Effector memory CD4-positive, alpha-beta T cell (primary cell): Measurements from ENCODE around the gene HMCES.

ENCODE experiments used
- DNase-seq, 3 donors: peaks; one replicate each; pipeline ENCODE4 v3.0.0-alpha.2; 2020
- H3K27ac ChIP-seq: 2 replicates; pipeline ENCODE4 v1.7.0; 2013; ENCODE audit warnings: mild to moderate bottlenecking, low read length, moderate library complexity; ENCODE audit not compliant: insufficient read depth, poor library complexity, severe bottlenecking
- H3K27me3 ChIP-seq: replicated peaks from 2 replicates; pipeline ENCODE4 v1.7.0; 2013; ENCODE audit warnings: mild to moderate bottlenecking, low read length; ENCODE audit not compliant: insufficient read depth, control insufficient read depth, poor library complexity, severe bottlenecking
- H3K36me3 ChIP-seq: 2 replicates; pipeline ENCODE4 v1.7.0; 2013; ENCODE audit warnings: mild to moderate bottlenecking, low read length, moderate library complexity; ENCODE audit not compliant: control insufficient read depth, insufficient read depth
- H3K4me1 ChIP-seq: 2 replicates; pipeline ENCODE4 v1.7.0; 2013; ENCODE audit warnings: low read length, mild to moderate bottlenecking; ENCODE audit not compliant: control insufficient read depth, insufficient read depth, poor library complexity, severe bottlenecking
- H3K4me3 ChIP-seq: 2 replicates; pipeline ENCODE4 v1.7.0; 2013; ENCODE audit warnings: low read length, low read depth, mild to moderate bottlenecking; ENCODE audit not compliant: insufficient read depth, poor library complexity, severe bottlenecking
- H3K9me3 ChIP-seq: 2 replicates; pipeline ENCODE4 v1.7.0; 2013; ENCODE audit warnings: mild to moderate bottlenecking, low read length, moderate library complexity; ENCODE audit not compliant: control insufficient read depth

Gene HMCES

DNA sequence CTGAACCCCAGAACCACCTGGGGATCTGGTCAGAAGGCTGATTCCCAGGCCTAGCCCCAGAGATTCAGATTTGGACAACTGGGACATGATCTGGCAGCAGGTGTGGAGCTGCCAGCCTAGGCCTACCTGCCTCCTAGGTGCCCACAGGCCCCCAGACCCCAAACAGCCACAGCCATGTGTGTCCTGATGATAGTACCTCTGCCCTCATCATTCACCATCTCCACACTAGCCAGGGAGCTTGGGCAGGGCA lies 34.7 kb downstream of the HMCES start:
- H3K4me1 ChIP-seq: peaks cover 16% of the 10 kb centered on the region
- DNase-seq: no peak
- H3K9me3 ChIP-seq: no peaks in the 10 kb centered on the region
- no peaks in the 10 kb centered on the region for H3K36me3 ChIP-seq
- no peak overlapping the region for H3K4me3 ChIP-seq
- H3K27me3 ChIP-seq: no peaks in the 10 kb centered on the region
- H3K27ac ChIP-seq: peak overlapping the region; percentile 14

DNA sequence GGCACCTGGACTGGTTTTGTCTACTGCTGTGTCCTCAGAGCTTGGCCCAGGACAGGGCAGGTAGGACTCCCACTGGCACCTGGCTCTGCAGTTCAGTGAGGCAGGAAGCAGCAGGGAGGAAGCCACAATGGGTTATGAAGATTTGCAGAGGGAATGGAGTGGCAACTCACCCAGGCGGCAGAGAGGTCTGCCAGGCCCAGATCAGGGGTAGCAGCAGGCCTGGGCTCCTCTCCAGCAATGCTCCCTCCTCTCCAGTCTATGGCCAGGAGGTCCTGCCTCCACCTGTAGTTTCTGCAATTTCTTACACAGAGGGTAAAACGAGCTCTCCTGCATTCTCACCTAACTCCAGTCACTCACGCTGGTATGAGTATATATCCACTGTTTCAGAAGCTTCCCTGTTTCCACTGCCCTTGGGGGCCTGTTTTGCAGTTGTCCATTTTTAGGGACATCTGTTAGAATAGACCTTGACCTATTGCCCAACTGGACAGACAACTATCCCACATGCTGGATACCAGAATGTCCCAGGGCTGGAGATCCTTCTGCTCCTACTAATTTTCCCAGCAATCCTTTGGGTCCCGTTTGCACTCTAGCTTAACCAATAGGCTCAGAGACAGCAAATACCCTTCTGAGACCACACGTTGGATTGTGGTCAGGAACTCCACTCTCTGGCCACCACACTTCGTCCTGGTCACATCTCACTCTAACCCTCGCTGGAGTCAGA lies 35.2 kb downstream of the HMCES start:
- DNase-seq: no peak
- peak overlapping the region; percentile 94 for H3K4me3 ChIP-seq
- no peaks in the 10 kb centered on the region for H3K36me3 ChIP-seq
- no peaks in the 10 kb centered on the region for H3K9me3 ChIP-seq
- no peaks in the 10 kb centered on the region for H3K27me3 ChIP-seq
- peak overlapping the region; percentile 81 for H3K27ac ChIP-seq
- peaks cover 16% of the 10 kb centered on the region for H3K4me1 ChIP-seq

DNA sequence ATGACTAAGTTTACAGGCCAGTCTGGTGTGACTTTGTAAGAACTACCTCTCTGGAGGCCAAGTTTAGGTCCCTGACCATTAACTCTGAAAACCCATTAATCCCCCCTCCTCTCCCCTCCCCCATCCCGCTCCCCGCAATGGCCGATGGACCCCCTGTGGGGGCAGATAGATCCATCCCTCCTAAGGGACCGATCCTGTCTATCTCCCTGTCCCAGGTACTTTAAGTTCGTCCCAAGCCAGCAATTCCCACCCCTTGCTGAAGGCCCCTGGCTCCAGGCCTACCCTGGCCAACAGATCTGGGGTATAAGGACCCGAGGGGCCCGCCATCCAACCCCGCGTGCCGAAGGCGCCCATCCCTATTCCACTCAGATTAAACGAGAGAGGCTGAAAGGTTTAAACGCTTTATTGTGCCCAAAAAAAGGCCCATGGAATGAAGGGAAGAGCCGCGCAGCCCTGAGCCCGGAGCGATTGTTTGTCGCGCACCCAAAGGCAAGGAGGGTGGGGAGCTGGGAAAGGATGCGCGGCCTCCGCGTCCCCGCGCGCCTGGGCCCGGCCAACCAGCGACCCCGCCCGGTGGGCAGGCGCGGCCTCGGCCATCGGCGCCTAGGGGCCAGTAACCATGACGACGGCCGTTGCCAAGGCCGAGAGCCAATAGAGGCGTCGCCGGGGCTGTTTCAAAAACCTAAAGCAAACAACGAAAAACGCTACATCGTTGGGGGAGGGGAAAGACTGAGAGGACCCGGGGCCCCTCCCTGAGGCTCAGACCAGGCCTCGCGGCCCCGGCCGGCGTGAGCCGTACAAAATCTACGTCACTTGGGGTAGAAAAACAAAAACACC lies 35.9 kb downstream of the HMCES start:
- DNase-seq: peak; percentile 19 to 47 (median 30)
- Histone ChIP-seq H3K4me1 (peaks cover 16% of the 10 kb centered on the region), H3K27me3 (no peaks in the 10 kb centered on the region), H3K27ac (peak overlapping the region; percentile 81), H3K36me3 (no peaks in the 10 kb centered on the region), H3K4me3 (peak overlapping the region; percentile 94), H3K9me3 (no peaks in the 10 kb centered on the region)

GRCh38 chr3:129315223-129315997 lies 36.7 kb downstream of the HMCES start:
- peaks cover 16% of the 10 kb centered on the region for H3K4me1 ChIP-seq
- peak overlapping the region; percentile 81 for H3K27ac ChIP-seq
- H3K36me3 ChIP-seq: no peaks in the 10 kb centered on the region
- DNase-seq: no peak
- no peaks in the 10 kb centered on the region for H3K9me3 ChIP-seq
- peak overlapping the region; percentile 94 for H3K4me3 ChIP-seq
- no peaks in the 10 kb centered on the region for H3K27me3 ChIP-seq

- peak overlapping the region; percentile 94 for H3K4me3 ChIP-seq
- H3K36me3 ChIP-seq: no peaks in the 10 kb centered on the region
- peak overlapping the region; percentile 81 for H3K27ac ChIP-seq
- peaks cover 16% of the 10 kb centered on the region for H3K4me1 ChIP-seq
- no peaks in the 10 kb centered on the region for H3K27me3 ChIP-seq
- DNase-seq: no peak
- no peaks in the 10 kb centered on the region for H3K9me3 ChIP-seq
Observed at GRCh38 chr3:129315998-129316247, 37.3 kb downstream of the HMCES start.

DNA sequence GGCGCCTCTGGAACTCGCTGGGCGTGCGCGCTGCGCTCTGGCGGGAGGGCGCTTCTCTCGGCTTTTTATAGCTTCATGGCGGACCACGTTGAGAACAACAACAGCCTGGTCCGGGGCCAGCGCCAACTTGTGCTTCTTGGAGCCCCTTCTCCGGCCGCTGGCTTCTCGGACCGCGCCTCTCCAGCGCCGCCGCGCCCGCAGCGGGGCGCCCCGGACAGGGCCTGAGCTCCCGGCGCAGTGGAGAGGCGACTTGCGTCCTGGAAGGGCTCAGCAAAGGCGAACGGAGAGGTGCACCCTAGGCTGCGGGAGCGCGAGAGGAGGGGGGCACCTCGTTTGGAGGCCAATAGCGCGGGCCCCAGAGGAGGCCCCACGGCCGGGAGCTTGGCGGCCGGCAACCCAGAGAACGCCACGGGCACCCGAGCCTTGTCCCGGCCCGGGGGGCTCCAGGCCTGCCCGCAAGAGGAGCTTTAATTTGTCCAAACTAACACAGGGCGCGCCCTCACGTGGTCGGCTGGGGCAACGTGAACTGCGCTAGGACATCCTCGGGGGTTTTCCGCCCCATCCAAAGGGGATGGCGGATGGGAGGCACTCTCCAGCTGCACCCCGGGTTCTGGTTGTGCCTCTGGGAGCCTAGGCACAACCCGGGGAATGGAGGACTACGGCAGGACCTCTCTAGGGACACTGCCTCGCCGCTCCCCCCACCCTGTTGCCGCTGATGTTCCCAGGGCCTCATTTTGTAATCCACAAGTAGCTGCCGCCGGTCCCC lies 37.8 kb downstream of the HMCES start:
- Histone ChIP-seq H3K4me3 (peak overlapping the region; percentile 94), H3K27ac (peak overlapping the region; percentile 81), H3K9me3 (no peaks in the 10 kb centered on the region), H3K27me3 (no peaks in the 10 kb centered on the region), H3K4me1 (peaks cover 16% of the 10 kb centered on the region), H3K36me3 (no peaks in the 10 kb centered on the region)
- DNase-seq: peak; percentile 72 to 83 (median 79)

- Histone ChIP-seq H3K27ac (peak overlapping the region; percentile 81), H3K36me3 (no peaks in the 10 kb centered on the region), H3K4me1 (peaks cover 16% of the 10 kb centered on the region), H3K9me3 (no peaks in the 10 kb centered on the region), H3K4me3 (peak overlapping the region; percentile 94), H3K27me3 (no peaks in the 10 kb centered on the region)
- no peak for DNase-seq
Observed at GRCh38 chr3:129317014-129317771, 38.5 kb downstream of the HMCES start.

- Histone ChIP-seq H3K36me3 (no peaks in the 10 kb centered on the region), H3K27ac (no peak overlapping the region), H3K4me3 (no peak overlapping the region), H3K4me1 (peaks cover 16% of the 10 kb centered on the region), H3K9me3 (no peaks in the 10 kb centered on the region), H3K27me3 (no peaks in the 10 kb centered on the region)
- no peak for DNase-seq
Observed at GRCh38 chr3:129317848-129318247, 39.2 kb downstream of the HMCES start.

- H3K27me3 ChIP-seq: no peaks in the 10 kb centered on the region
- DNase-seq: no peak
- no peaks in the 10 kb centered on the region for H3K36me3 ChIP-seq
- H3K4me1 ChIP-seq: peaks cover 10% of the 10 kb centered on the region
- H3K27ac ChIP-seq: no peak overlapping the region
- no peaks in the 10 kb centered on the region for H3K9me3 ChIP-seq
- H3K4me3 ChIP-seq: no peak overlapping the region
Observed at GRCh38 chr3:129318921-129319320, 40.3 kb downstream of the HMCES start.
